Measurements from ENCODE around the gene UPF2. TPM values are rescaled to one million over a fixed set of nuclear protein-coding genes. Genes with fewer than 3 reads are reported as not detected.

The UPF2 gene
- polyA plus RNA-seq, 1 donor from 2014 or later: 14.3 TPM

- Histone ChIP-seq H3K9me2 (ENCODE audit: insufficient read depth, low read length) (no peaks in the 10 kb centered on the region), H3K27me3 (ENCODE audit: insufficient read depth, low read depth, low read length) (no peaks in the 10 kb centered on the region), H3K27ac (ENCODE audit: low read length) (no peak overlapping the region), H3K36me3 (ENCODE audit: insufficient read depth, low read length) (no peaks in the 10 kb centered on the region), H3K9ac (ENCODE audit: low read length) (no peak overlapping the region), H2AFZ (ENCODE audit: low read depth, low read length) (no peak overlapping the region), H3K4me3 (ENCODE audit: low read length) (no peak overlapping the region), H3F3A (ENCODE audit: insufficient read depth, low read length, poor library complexity, severe bottlenecking) (no peaks in the 10 kb centered on the region), H3K4me2 (ENCODE audit: low read length) (no peak overlapping the region), H3K79me2 (replicated peaks; ENCODE audit: insufficient read depth, low read length) (no peaks in the 10 kb centered on the region), H4K20me1 (ENCODE audit: insufficient read depth) (no peaks in the 10 kb centered on the region), H3K9me3 (ENCODE audit: low read length) (no peaks in the 10 kb centered on the region)
- no peak for TF ChIP-seq EP300 (conservative IDR thresholded peaks at IDR 0.05; ENCODE audit: poor library complexity, severe bottlenecking)
- TF ChIP-seq REST (IDR thresholded peaks at IDR 0.05; ENCODE audit: borderline replicate concordance): no peak
- TF ChIP-seq MXI1 (conservative IDR thresholded peaks at IDR 0.05; ENCODE audit: poor library complexity, severe bottlenecking): no peak
- no peak for TF ChIP-seq SMC3 (conservative IDR thresholded peaks at IDR 0.05; ENCODE audit: poor library complexity)
Measured at GRCh38 chr10:11908536-11908935, 134.1 kb downstream of the UPF2 start.

- Histone ChIP-seq H3K4me3 (ENCODE audit: low read length) (no peak overlapping the region), H3K27me3 (ENCODE audit: insufficient read depth, low read depth, low read length) (no peaks in the 10 kb centered on the region), H2AFZ (ENCODE audit: low read depth, low read length) (no peak overlapping the region), H3K27ac (ENCODE audit: low read length) (no peak overlapping the region), H3K79me2 (replicated peaks; ENCODE audit: insufficient read depth, low read length) (no peaks in the 10 kb centered on the region), H3K9ac (ENCODE audit: low read length) (no peak overlapping the region), H3K4me2 (ENCODE audit: low read length) (no peak overlapping the region), H4K20me1 (ENCODE audit: insufficient read depth) (no peaks in the 10 kb centered on the region), H3K9me2 (ENCODE audit: insufficient read depth, low read length) (no peaks in the 10 kb centered on the region), H3K36me3 (ENCODE audit: insufficient read depth, low read length) (no peaks in the 10 kb centered on the region), H3F3A (ENCODE audit: insufficient read depth, low read length, poor library complexity, severe bottlenecking) (no peaks in the 10 kb centered on the region), H3K9me3 (ENCODE audit: low read length) (no peaks in the 10 kb centered on the region)
- no peak for TF ChIP-seq MXI1 (conservative IDR thresholded peaks at IDR 0.05; ENCODE audit: poor library complexity, severe bottlenecking)
- TF ChIP-seq RAD21 (conservative IDR thresholded peaks at IDR 0.05): no peak
- no peak for TF ChIP-seq EZH2 (IDR thresholded peaks at IDR 0.05; ENCODE audit: borderline replicate concordance, insufficient read depth, low read length, poor library complexity, severe bottlenecking)
- no peak for TF ChIP-seq SMC3 (conservative IDR thresholded peaks at IDR 0.05; ENCODE audit: poor library complexity)
- no peak for TF ChIP-seq CTCF (IDR thresholded peaks at IDR 0.05; ENCODE audit: poor library complexity, severe bottlenecking)
- TF ChIP-seq POLR2AphosphoS5 (IDR thresholded peaks at IDR 0.05): no peak
- TF ChIP-seq TAF1 (IDR thresholded peaks at IDR 0.05; ENCODE audit: low read depth): no peak
- TF ChIP-seq REST (IDR thresholded peaks at IDR 0.05; ENCODE audit: borderline replicate concordance): no peak
- no peak for TF ChIP-seq EP300 (conservative IDR thresholded peaks at IDR 0.05; ENCODE audit: poor library complexity, severe bottlenecking)
Measured at GRCh38 chr10:11907914-11908313, 134.7 kb downstream of the UPF2 start.
